Left renal pelvis (tissue), 4 donors: ENCODE measurements around the gene LRRC31. TPM values are rescaled to one million over a fixed set of nuclear protein-coding genes. Genes with fewer than 3 reads are reported as not detected.
A peak's percentile ranks its signal among the peaks of the same experiment; 100 is the strongest.

Experiments used
- DNase-seq, 4 donors: peaks; one replicate each; pipeline ENCODE4 v3.0.0-alpha.2; 2013; ENCODE audit warnings: low read depth in 4 of 4, low spot score in 3 of 4
- polyA plus RNA-seq, 4 donors: library from polyadenylated mRNA; unstranded; fragments of 120-200 nt; gene quantifications; one replicate each; pipeline ENCODE4 v1.2.1, GENCODE V29; 2013; ENCODE audit not compliant: insufficient read length in 4 of 4

LRRC31 gene
- polyA plus RNA-seq, 4 donors, result 0.07 to 0.32 (median 0.19) TPM

DNA sequence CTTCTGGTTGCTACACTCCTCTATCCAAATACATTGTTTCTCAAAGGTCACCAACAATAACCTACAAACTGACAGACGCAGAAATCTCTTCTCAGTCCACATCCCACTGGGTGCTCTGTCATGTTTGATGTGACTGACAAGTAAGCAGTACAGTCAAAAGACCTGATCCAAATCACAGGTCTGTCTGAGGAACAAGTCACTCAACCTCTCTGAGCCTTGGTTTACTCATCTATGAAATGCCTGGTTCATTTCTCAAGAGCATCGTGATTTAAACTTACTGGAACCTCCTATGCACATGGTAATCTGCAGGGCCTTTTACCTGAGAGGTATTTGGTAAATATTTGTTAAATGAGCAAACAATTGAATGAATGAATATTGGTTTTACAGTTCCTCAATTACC lies 5.5 kb downstream of the LRRC31 start:
- DNase-seq, result no peak

DNA sequence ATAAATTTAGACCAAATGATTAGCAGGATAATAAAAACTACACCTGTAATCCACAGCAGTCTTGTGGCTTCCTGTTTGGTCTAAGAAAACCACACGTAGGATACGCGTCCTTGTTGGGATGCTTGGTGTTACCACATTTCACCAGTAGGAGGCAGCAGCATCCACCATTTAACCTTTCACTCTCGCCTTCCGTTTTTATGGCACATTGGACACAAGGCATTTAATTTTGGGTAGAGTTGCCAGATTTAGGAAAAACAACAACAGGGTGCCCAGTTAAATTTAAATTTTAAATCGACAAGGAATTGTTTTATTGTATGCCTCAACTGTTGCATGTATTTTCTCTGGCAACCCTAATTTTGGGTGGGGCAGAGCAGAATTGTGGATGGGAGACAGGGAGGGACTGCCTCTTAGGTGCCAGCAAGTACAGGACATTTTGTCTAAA lies 6.3 kb downstream of the LRRC31 start:
- DNase-seq, result peak in 3 of 4 donors; percentile 61 to 75 (median 65)

GRCh38 chr3:169861871-169862270 lies 7.9 kb downstream of the LRRC31 start:
- no peak for DNase-seq

DNA sequence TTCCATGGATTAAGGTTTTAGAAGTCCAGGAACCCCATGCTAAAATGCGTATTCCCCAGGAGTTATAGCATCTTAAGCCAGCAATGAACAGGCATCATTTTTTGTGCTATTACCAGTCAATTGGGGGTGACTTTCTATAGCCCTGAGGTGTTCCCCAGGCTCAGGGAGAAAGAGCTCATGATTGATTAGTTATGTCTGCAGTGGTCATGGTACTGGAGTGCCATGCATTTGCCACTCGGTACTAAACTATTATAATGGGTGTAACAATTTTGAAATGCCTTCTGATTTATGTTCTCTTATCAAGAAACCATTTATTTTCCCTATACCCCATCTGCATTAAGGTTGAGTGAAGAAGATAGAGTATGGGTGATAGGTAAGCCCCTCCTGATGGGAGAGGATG lies 11.9 kb downstream of the LRRC31 start:
- DNase-seq, result no peak

- no peak for DNase-seq
Observed at GRCh38 chr3:169855514-169855913, 14.2 kb downstream of the LRRC31 start.

DNA sequence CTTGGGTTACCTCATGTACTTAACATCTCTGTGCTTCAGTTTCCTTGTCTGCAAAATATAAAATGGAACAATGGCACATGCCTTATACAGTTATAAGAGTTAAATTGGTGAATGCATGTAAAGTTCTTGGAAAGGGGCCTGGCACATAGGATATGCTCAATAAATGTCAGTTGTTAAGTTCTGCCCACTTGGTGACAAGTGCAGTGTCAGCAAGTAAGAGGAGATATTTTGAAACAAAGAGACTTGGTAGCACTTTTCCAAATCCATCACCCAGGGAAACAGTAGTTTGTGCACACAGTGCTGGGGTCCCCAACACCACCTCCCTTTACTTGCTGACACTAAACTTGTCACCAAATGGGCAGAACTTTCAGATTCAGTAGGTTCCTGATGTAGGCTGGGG lies 19.1 kb downstream of the LRRC31 start:
- DNase-seq, result no peak

- DNase-seq, result no peak
Observed at GRCh38 chr3:169848741-169849140, 21.0 kb downstream of the LRRC31 start.

GRCh38 chr3:169847896-169848295 lies 21.8 kb downstream of the LRRC31 start:
- DNase-seq, result no peak

GRCh38 chr3:169846458-169847193 lies 23.1 kb downstream of the LRRC31 start:
- DNase-seq, result no peak

DNA sequence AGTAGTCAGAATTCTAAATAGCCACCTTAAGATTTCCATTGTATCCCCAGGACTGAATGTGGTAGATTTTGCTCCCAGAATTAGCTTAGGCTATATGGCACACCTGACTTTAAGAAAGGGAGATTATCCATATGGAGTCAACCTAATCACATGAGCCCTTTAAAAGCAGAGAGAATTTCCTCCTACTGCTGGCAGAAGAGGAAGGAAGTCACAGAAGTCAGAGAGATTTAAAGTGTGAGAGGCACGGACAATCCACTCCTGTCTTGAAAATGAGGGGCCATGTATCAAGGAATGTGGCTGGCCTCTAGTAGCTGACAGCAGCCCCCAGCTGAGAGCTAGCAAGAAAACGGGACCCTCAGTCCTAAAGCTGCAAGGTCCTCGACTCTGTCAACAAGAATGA lies 26.8 kb downstream of the LRRC31 start:
- DNase-seq, result no peak

- DNase-seq, result peak in 3 of 4 donors; percentile 18 to 49 (median 34)
Observed at GRCh38 chr3:169841171-169841570, 28.6 kb downstream of the LRRC31 start.

GRCh38 chr3:169838511-169839030 lies 31.2 kb downstream of the LRRC31 start:
- no peak for DNase-seq

DNA sequence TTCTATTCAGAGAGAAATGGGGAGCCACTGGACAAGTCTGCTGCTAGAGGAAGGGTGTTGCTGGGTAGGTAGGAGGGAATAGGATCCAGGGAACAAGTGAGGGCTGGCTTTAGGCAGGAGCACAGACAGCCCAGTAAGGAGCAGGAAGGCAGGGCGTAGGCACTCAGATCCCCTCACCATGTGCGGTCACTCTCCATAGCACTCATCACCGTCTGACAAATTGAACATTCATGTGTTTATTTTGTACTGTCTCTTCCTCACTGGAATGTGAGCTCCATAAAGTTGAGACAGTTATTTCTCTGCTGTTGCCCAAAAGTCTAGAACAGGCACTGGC lies 32.8 kb downstream of the LRRC31 start:
- no peak for DNase-seq

DNA sequence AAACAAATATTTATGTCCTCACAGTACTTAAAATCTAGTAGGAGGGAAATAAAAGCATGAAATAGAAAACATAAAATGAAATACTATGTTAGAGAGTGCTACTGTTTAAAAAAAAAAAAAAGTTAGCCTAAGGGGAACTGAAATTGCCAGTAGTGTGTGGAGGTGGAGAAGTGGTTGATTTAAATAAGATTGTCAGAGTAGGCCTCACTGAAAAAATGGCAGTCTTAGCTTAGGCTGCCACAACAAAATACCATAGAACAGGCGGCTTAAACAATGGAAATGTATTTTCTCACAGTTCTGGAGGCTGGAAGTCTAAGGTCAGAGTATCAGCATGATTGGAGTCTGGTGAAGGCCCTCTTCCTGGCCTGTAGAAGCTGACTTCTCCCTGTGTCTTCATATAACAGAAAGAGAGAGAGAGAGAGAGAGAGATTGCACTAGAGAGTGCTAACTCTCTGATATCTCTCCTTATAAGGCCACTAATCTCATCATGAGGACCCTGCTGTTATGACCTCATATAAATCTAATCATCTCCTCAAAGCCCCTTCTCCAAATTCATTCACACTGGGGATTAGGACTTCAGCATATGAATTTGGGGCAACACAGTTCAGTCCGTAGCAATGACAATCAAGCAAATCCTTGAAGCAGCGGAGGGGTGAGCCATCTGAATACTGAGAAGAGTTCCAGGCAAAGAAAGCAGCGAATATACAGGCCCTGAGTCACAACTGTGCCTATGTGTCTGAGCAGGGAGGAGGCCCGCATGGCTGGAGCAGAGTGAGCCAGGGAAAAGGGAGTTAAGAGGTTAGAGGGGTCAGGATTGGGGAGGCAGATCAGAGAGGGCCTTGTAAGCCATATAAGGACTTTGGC lies 33.4 kb downstream of the LRRC31 start:
- DNase-seq, result no peak

DNA sequence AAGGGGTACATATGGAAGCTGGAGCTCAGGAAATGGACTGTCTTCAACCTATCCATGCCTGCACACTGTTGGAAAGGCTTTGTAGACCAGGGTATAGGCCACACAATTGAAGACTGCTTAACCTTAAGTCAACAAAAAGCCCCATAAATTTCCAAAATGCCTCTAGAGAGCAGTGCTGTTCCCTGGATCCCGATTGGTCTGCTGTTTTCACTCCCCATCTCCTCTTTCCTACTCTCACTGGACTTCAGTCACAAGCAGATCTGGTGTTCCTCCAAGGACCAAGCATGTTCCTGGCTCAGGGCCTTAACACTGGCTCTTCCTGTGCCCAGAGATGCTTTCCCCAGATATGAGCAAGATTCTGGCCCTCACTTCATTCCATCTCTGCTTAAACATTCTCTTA lies 34.2 kb downstream of the LRRC31 start:
- no peak for DNase-seq

GRCh38 chr3:169827712-169828111 lies 42.0 kb downstream of the LRRC31 start:
- DNase-seq, result no peak

DNA sequence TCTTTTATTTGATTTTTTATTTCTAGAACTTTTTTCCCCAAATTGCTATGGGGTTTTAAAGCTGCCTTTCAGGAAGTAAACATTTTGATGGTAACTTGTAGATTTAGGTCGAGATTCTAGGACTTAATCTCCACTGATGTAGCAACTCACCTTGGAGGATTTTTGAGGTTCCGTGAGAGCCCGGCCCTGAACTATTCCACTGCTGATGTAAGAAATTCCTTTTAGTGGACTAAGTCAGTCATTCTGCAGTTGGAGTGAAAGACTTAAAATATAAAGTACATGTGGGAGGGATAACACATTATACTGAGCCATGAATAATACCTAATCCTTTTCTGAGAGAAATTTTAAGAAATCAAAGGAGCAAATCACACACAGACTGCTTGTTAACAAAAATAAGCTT lies 44.4 kb downstream of the LRRC31 start:
- DNase-seq, result no peak

- no peak for DNase-seq
Observed at GRCh38 chr3:169822983-169823382, 46.8 kb downstream of the LRRC31 start.

DNA sequence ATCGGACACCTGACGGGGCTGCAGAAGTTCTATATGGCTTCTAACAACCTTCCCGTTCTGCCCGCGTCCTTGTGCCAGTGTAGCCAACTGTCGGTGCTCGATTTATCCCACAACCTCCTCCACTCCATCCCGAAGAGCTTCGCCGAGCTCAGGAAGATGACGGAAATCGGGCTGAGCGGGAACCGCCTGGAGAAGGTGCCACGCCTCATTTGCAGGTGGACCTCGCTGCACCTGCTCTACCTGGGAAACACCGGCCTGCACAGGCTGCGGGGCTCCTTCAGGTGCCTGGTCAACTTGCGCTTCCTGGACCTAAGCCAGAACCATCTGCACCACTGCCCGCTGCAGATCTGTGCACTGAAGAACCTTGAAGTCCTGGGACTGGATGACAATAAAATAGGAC lies 47.2 kb downstream of the LRRC31 start:
- DNase-seq, result no peak

- DNase-seq, result no peak
Observed at GRCh38 chr3:169822091-169822490, 47.6 kb downstream of the LRRC31 start.

DNA sequence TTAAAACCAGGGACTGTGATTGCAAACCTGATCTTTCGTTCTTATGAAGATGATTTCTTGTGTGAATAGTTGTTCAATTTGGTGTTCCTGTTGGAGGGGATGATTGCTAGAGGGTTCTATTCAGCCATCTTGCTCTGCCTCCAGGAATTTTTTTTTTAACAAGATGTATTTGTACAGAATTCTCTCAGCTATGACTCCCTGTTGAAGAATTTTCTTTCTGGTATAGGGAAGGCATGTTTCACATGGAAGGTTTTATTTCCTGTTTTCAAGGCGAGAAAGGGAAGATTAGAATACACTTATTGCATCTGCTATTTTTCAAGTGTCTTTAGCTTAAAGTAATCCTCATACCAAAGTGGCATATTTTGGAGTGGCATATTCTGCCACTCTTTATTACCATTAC lies 51.4 kb downstream of the LRRC31 start:
- DNase-seq, result no peak
